ENCODE measurements around the gene TEAD4. TPM values are rescaled to one million over a fixed set of nuclear protein-coding genes. Genes with fewer than 3 reads are reported as not detected.

The TEAD4 gene
- total and polyA plus RNA-seq, 11 donors = 5.7 to 59.2 (median 16.1) TPM

GRCh38 chr12:3045494-3045893 is 86.3 kb downstream of the TEAD4 start:
- 69 to 86% (median 81%) methylated on average over 5 of the region's 5 CpGs for WGBS, 4 donors
- H3K4me3 ChIP-seq = no peak overlapping the region
- no peak for TF ChIP-seq POLR2A (IDR thresholded peaks at IDR 0.05)
- no peak for TF ChIP-seq CTCF (IDR thresholded peaks at IDR 0.05)
- ATAC-seq (no peak), DNase-seq (peak in 1 of 5 donors; percentile 7)
- H3K36me3 ChIP-seq = peaks cover 0 to 7% (median 0%) of the 10 kb centered on the region in 9 donors
- peaks cover 0 to 2% (median 0%) of the 10 kb centered on the region in 9 donors for H3K27me3 ChIP-seq
- no peaks in the 10 kb centered on the region for H3K9me3 ChIP-seq
- peaks cover 0 to 36% (median 10%) of the 10 kb centered on the region in 12 donors for H3K4me1 ChIP-seq
- peak overlapping the region in 9 of 12 donors; percentile 6 to 86 (median 64) for H3K27ac ChIP-seq
- intact Hi-C loops (cut with DNase I) = no loop called here

- DNase-seq (no peak), ATAC-seq (peak in 3 of 4 donors; percentile 6 to 36 (median 24))
- Histone ChIP-seq H3K27ac (peak overlapping the region in 11 of 12 donors; percentile 6 to 86 (median 64)), H3K4me3 (no peak overlapping the region), H3K36me3 (peaks cover 0 to 4% (median 0%) of the 10 kb centered on the region in 9 donors), H3K27me3 (peaks cover 0 to 2% (median 0%) of the 10 kb centered on the region in 9 donors), H3K4me1 (peaks cover 0 to 36% (median 9%) of the 10 kb centered on the region in 12 donors), H3K9me3 (no peaks in the 10 kb centered on the region)
- 43 to 53% (median 47%) methylated on average over 6 to 7 of the region's 7 CpGs for WGBS, 4 donors
- intact Hi-C loops (cut with DNase I) = no loop called here
- TF ChIP-seq CTCF (IDR thresholded peaks at IDR 0.05) = no peak
- no peak for TF ChIP-seq POLR2A (IDR thresholded peaks at IDR 0.05)
These were observed 86.8 kb downstream of the TEAD4 start for GRCh38 chr12:3045989-3046388.

- H3K9me3 ChIP-seq = no peaks in the 10 kb centered on the region
- TF ChIP-seq POLR2A (IDR thresholded peaks at IDR 0.05) (no peak), CTCF (IDR thresholded peaks at IDR 0.05) (no peak)
- H3K27ac ChIP-seq = peak overlapping the region in 11 of 12 donors; percentile 17 to 86 (median 64)
- H3K4me3 ChIP-seq = no peak overlapping the region
- peak; percentile 85 to 89 (median 88) for ATAC-seq
- no peaks in the 10 kb centered on the region for H3K36me3 ChIP-seq
- intact Hi-C loops (cut with DNase I) = no loop called here
- DNase-seq = peak; percentile 71 to 91 (median 78)
- 54 to 62% (median 58%) methylated on average over 16 to 17 of the region's 17 CpGs for WGBS, 4 donors
- H3K27me3 ChIP-seq = peaks cover 0 to 2% (median 0%) of the 10 kb centered on the region in 9 donors
- peaks cover 0 to 36% (median 9%) of the 10 kb centered on the region in 12 donors for H3K4me1 ChIP-seq
These were observed 87.4 kb downstream of the TEAD4 start for GRCh38 chr12:3046441-3047200.

GRCh38 chr12:3047961-3048360 is 88.8 kb downstream of the TEAD4 start:
- ATAC-seq = peak in 3 of 4 donors; percentile 28 to 57 (median 49)
- Histone ChIP-seq H3K4me1 (peaks cover 0 to 26% (median 6%) of the 10 kb centered on the region in 12 donors), H3K4me3 (no peak overlapping the region), H3K36me3 (no peaks in the 10 kb centered on the region), H3K27me3 (no peaks in the 10 kb centered on the region), H3K9me3 (no peaks in the 10 kb centered on the region), H3K27ac (peak overlapping the region in 8 of 12 donors; percentile 3 to 86 (median 47))
- WGBS, 4 donors = 25 to 44% (median 33%) methylated on average over 8 of the region's 8 CpGs
- no peak for TF ChIP-seq CTCF (IDR thresholded peaks at IDR 0.05)
- TF ChIP-seq POLR2A (IDR thresholded peaks at IDR 0.05) = no peak
- DNase-seq = peak in 3 of 5 donors; percentile 62 to 72 (median 65)
- intact Hi-C loops (cut with DNase I) = no loop called here
